ENCODE measurements around the gene NUP153. TPM values are rescaled to one million over a fixed set of nuclear protein-coding genes. Genes with fewer than 3 reads are reported as not detected.

The NUP153 gene
- total RNA-seq, 1 experiment from 2014 or later = 67.0 TPM

- TF ChIP-seq JUN (CRISPR knock-in tag; IDR thresholded peaks at IDR 0.05) = no peak
- no peak for TF ChIP-seq STAT6 (CRISPR knock-in tag; conservative IDR thresholded peaks at IDR 0.05; ENCODE audit: low read depth)
- TF ChIP-seq NFE2L1 (CRISPR knock-in tag; IDR thresholded peaks at IDR 0.05) = no peak
- TF ChIP-seq CDX4 (CRISPR knock-in tag; IDR thresholded peaks at IDR 0.05; ENCODE audit: borderline replicate concordance) = no peak
- TF ChIP-seq ZNF671 (CRISPR knock-in tag; IDR thresholded peaks at IDR 0.05) = no peak
- no peak for TF ChIP-seq OVOL2 (CRISPR knock-in tag; IDR thresholded peaks at IDR 0.05; ENCODE audit: borderline replicate concordance)
- no peak for TF ChIP-seq MYBL2 (CRISPR knock-in tag; IDR thresholded peaks at IDR 0.05)
These were observed 3.5 kb downstream of the NUP153 start (continued) for GRCh38 chr6:17703256-17703694.

GRCh38 chr6:17700421-17701416 lies 6.0 kb downstream of the NUP153 start:
- Mint-ChIP-seq H3K4me3 (no peak overlapping the region), H3K27ac (no peak overlapping the region), H3K27me3 (ENCODE audit: low read depth) (no peaks in the 10 kb centered on the region), H3K4me1 (peaks cover 24% of the 10 kb centered on the region), H3K9me3 (no peaks in the 10 kb centered on the region), H3K36me3 (peaks cover 3% of the 10 kb centered on the region; the same call in 1 of the 2 replicates)
- POLR2A ChIA-PET = interaction anchor here (1.2 kb wide), 1 partner anchor 13 kb away, joined by 3 read pairs; no protein-coding TSS in a partner anchor
- DNase-seq (ENCODE audit: low spot score) = no peak
- no peak for TF ChIP-seq GRHL2 (CRISPR knock-in tag; IDR thresholded peaks at IDR 0.05; ENCODE audit: insufficient replicate concordance, severe bottlenecking)
- CTCF ChIA-PET = interaction anchor here (0.9 to 3.4 kb wide), 4 partner anchors 10 to 114 kb away, joined by 3 to 17 read pairs (median 5); no protein-coding TSS in a partner anchor
- no peak for ATAC-seq

GRCh38 chr6:17691925-17692538 lies 14.7 kb downstream of the NUP153 start:
- Mint-ChIP-seq H3K36me3 (peaks cover 16% of the 10 kb centered on the region), H3K4me3 (no peak overlapping the region), H3K9me3 (no peaks in the 10 kb centered on the region), H3K27ac (peak overlapping the region; percentile 78), H3K27me3 (ENCODE audit: low read depth) (no peaks in the 10 kb centered on the region), H3K4me1 (peaks cover 22% of the 10 kb centered on the region)
- ChIA-PET CTCF (no interaction called here), POLR2A (no interaction called here)
- ATAC-seq = peak; percentile 24; the same call in 1 of the 2 replicates
- DNase-seq (ENCODE audit: low spot score) = no peak
- TF ChIP-seq HMGA2 (CRISPR knock-in tag; IDR thresholded peaks at IDR 0.05) (no peak), CREM (CRISPR knock-in tag; IDR thresholded peaks at IDR 0.05) (no peak), ZNF263 (CRISPR knock-in tag; IDR thresholded peaks at IDR 0.05; ENCODE audit: low read depth) (no peak), GTF2I (CRISPR knock-in tag; conservative IDR thresholded peaks at IDR 0.05) (no peak), ZNF317 (CRISPR knock-in tag; IDR thresholded peaks at IDR 0.05; ENCODE audit: borderline replicate concordance, low read depth) (no peak), ZNF416 (CRISPR knock-in tag; IDR thresholded peaks at IDR 0.05) (no peak), KAT7 (CRISPR knock-in tag; IDR thresholded peaks at IDR 0.05; ENCODE audit: borderline replicate concordance) (no peak), ZNF138 (CRISPR knock-in tag; conservative IDR thresholded peaks at IDR 0.05) (no peak), E2F5 (CRISPR knock-in tag; IDR thresholded peaks at IDR 0.05) (no peak), ZSCAN18 (CRISPR knock-in tag; IDR thresholded peaks at IDR 0.05) (no peak), STAT6 (CRISPR knock-in tag; conservative IDR thresholded peaks at IDR 0.05; ENCODE audit: low read depth) (no peak), ATF1 (CRISPR knock-in tag; IDR thresholded peaks at IDR 0.05) (no peak), MAX (CRISPR knock-in tag; IDR thresholded peaks at IDR 0.05) (no peak), CREB1 (CRISPR knock-in tag; IDR thresholded peaks at IDR 0.05) (no peak), MLX (CRISPR knock-in tag; IDR thresholded peaks at IDR 0.05) (no peak)

All from WTC11 (cell line).